ENCODE measurements around the gene SND1.
A peak's percentile ranks its signal among the peaks of the same experiment; 100 is the strongest.

SND1 gene

GRCh38 chr7:128030654-128031611, 378.9 kb downstream of the SND1 start, which contains the start of gene LRRC4:
Gene LRRC4 (minus strand): TSS chr7:128031437. CDS start chr7:128030640, 797 bp downstream.
- TF ChIP-seq CTCF (IDR thresholded peaks at IDR 0.05; ENCODE audit: control extremely low read depth, extremely low read depth, low read depth, missing control alignments) = no peak
- DNase-seq (ENCODE audit: extremely low spot score) = peak; percentile 69
- ChIA-PET CTCF (interaction anchor here (0.9 to 1.8 kb wide), 7 partner anchors 13 to 326 kb away, joined by 3 to 5 read pairs (median 3); no protein-coding TSS in a partner anchor), POLR2A (no interaction called here)

GRCh38 chr7:128031901-128032604, 380.1 kb downstream of the SND1 start:
- POLR2A ChIA-PET = no interaction called here
- no peak for TF ChIP-seq CTCF (IDR thresholded peaks at IDR 0.05; ENCODE audit: control extremely low read depth, extremely low read depth, low read depth, missing control alignments)
- CTCF ChIA-PET = interaction anchor here (1.0 to 1.8 kb wide), 2 partner anchors 14 to 327 kb away, joined by 3 to 4 read pairs; no protein-coding TSS in a partner anchor
- DNase-seq (ENCODE audit: extremely low spot score) = peak; percentile 61

GRCh38 chr7:128032605-128033235, 380.7 kb downstream of the SND1 start:
- ChIA-PET CTCF (interaction anchor here (1.0 kb wide), 1 partner anchor 177 kb away, joined by 3 read pairs; no protein-coding TSS in a partner anchor), POLR2A (no interaction called here)
- no peak for TF ChIP-seq CTCF (IDR thresholded peaks at IDR 0.05; ENCODE audit: control extremely low read depth, extremely low read depth, low read depth, missing control alignments)
- peak; percentile 39 for DNase-seq (ENCODE audit: extremely low spot score)

- CTCF ChIA-PET = interaction anchor here (1.0 kb wide), 1 partner anchor 176 kb away, joined by 3 read pairs; no protein-coding TSS in a partner anchor
- POLR2A ChIA-PET = no interaction called here
- DNase-seq (ENCODE audit: extremely low spot score) = no peak
- TF ChIP-seq CTCF (IDR thresholded peaks at IDR 0.05; ENCODE audit: control extremely low read depth, extremely low read depth, low read depth, missing control alignments) = no peak
Measured at GRCh38 chr7:128033246-128033645, 381.3 kb downstream of the SND1 start.

- CTCF ChIA-PET = interaction anchor here (0.7 to 2.5 kb wide), 15 partner anchors 9 to 327 kb away, joined by 3 to 13 read pairs (median 3); no protein-coding TSS in a partner anchor
- DNase-seq (ENCODE audit: extremely low spot score) = no peak
- no peak for TF ChIP-seq CTCF (IDR thresholded peaks at IDR 0.05; ENCODE audit: control extremely low read depth, extremely low read depth, low read depth, missing control alignments)
- POLR2A ChIA-PET = interaction anchor here (0.8 kb wide), 1 partner anchor 21 kb away, joined by 3 read pairs; no protein-coding TSS in a partner anchor
Measured at GRCh38 chr7:128034825-128035224, 382.8 kb downstream of the SND1 start.

GRCh38 chr7:128035712-128036111, 383.7 kb downstream of the SND1 start:
- ChIA-PET CTCF (interaction anchor here (1.2 to 2.5 kb wide), 8 partner anchors 9 to 328 kb away, joined by 3 to 13 read pairs (median 4); no protein-coding TSS in a partner anchor), POLR2A (no interaction called here)
- TF ChIP-seq CTCF (IDR thresholded peaks at IDR 0.05; ENCODE audit: control extremely low read depth, extremely low read depth, low read depth, missing control alignments) = peak; percentile 12
- DNase-seq (ENCODE audit: extremely low spot score) = no peak
